ENCODE measurements around the gene RAI14.

DNA sequence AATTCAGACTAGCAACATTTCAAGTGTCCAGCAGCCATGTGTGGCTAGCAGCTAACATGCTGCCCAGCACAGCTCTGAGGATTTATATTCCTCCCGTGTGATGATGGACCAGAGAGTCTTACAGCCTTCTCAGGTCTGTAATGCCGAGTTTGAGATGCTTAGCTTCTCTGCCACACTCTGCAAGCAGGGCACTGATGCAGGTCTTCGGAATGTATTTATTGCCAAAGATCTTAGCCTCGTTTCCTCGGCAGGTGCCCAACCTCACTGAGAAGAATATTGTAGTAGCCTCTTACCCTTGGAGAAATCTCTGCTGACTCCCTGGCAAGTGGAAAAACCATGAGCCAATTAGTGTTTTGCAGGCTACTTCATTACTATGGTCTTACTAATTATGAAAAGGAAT is 3.7 kb upstream of the RAI14 start:
- TF ChIP-seq, protein P1, sequence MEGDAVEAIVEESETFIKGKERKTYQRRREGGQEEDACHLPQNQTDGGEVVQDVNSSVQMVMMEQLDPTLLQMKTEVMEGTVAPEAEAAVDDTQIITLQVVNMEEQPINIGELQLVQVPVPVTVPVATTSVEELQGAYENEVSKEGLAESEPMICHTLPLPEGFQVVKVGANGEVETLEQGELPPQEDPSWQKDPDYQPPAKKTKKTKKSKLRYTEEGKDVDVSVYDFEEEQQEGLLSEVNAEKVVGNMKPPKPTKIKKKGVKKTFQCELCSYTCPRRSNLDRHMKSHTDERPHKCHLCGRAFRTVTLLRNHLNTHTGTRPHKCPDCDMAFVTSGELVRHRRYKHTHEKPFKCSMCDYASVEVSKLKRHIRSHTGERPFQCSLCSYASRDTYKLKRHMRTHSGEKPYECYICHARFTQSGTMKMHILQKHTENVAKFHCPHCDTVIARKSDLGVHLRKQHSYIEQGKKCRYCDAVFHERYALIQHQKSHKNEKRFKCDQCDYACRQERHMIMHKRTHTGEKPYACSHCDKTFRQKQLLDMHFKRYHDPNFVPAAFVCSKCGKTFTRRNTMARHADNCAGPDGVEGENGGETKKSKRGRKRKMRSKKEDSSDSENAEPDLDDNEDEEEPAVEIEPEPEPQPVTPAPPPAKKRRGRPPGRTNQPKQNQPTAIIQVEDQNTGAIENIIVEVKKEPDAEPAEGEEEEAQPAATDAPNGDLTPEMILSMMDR (IDR thresholded peaks at IDR 0.05; ENCODE audit: insufficient read depth, low read depth, low read length) = no peak
- no peak for TF ChIP-seq EZH2 (IDR thresholded peaks at IDR 0.05; ENCODE audit: insufficient read depth, low read length)

Data from astrocyte (in vitro differentiated cells and primary cell).